Measurements from ENCODE around the gene SLC12A3.

- TF ChIP-seq CTCF (IDR thresholded peaks at IDR 0.05) (no peak), POLR2A (IDR thresholded peaks at IDR 0.05) (no peak)
These were observed 95.8 kb downstream of the SLC12A3 start for GRCh38 chr16:56960681-56961281.
